Suprapubic skin (tissue), 4 donors: ENCODE measurements around the gene KRTAP6-2.

Experiments
- CTCF ChIP-seq, 2 donors: fragments of 200-600 bp in 1 of 2; fragments of 450-650 bp in 1 of 2; sonication (generic) in 1 of 2; IDR thresholded peaks; one replicate each; pipeline ENCODE4 v1.5.1; 2016 to 2019; ENCODE audit warnings: antibody characterized with exemption in 2 of 2, mild to moderate bottlenecking in 1 of 2, moderate library complexity in 1 of 2
- EP300 ChIP-seq: sonication (generic); formaldehyde crosslinking; IDR thresholded peaks from one replicate; pipeline ENCODE4 v1.6.1; 2017; ENCODE audit warnings: antibody characterized with exemption
- POLR2A ChIP-seq, 2 donors: fragments of 450-650 bp; IDR thresholded peaks; one replicate each; pipeline ENCODE4 v1.6.1; 2017; ENCODE audit warnings: antibody characterized with exemption in 2 of 2, mild to moderate bottlenecking in 2 of 2, moderate library complexity in 2 of 2
- POLR2AphosphoS5 ChIP-seq, 3 donors: sonication (generic); formaldehyde crosslinking; IDR thresholded peaks; one replicate each; pipeline ENCODE4 v1.6.1; 2017; ENCODE audit warnings: antibody characterized with exemption in 3 of 3

GRCh38 chr21:30629200-30629599, 30.5 kb upstream of the KRTAP6-2 start:
- TF ChIP-seq CTCF (IDR thresholded peaks at IDR 0.05) (no peak), POLR2A (IDR thresholded peaks at IDR 0.05) (no peak), POLR2AphosphoS5 (IDR thresholded peaks at IDR 0.05) (no peak), EP300 (no peak)
